Astrocyte of the spinal cord (primary cell): ENCODE measurements around the gene ATP9B.

Source experiments
- DNase-seq: peaks from one replicate; pipeline ENCODE4 v3.0.0; 2011; ENCODE audit warnings: low read depth, low spot score
- H3K4me3 ChIP-seq: 2 replicates; pipeline ENCODE4 v1.5.1; 2011; ENCODE audit warnings: low read depth, mild to moderate bottlenecking, low read length, moderate library complexity
- in situ Hi-C: cut with HindIII; loops from 2 replicates; pipeline ENCODE4 v1.10.0; 2017; ENCODE audit warnings: low sequenced_read_pairs
- TF ChIP-seq, protein P1 (sequence below): IDR thresholded peaks from 2 replicates; pipeline ENCODE4 v1.5.1; 2012; ENCODE audit warnings: low read depth, mild to moderate bottlenecking, low read length, inconsistent platforms

The ATP9B gene

DNA sequence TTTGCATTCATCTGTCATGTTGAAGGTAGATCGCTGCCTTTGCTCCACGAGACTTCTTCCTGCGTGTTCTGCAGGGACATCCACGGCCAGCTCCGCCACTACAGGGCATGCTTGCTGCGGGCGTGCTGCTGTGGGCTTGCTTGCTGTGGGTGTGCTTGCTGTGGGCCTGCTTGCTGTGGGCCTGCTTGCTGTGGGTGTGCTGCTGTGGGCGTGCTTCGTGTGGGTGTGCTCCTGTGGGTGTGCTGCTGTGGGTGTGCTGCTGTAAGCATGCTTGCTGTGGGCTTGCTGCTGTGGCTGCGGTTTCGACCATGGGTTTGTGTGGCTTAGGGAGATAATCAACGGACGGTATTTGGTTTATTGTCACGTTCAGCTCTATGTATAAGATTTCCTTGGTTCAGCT, 165.2 kb downstream of the ATP9B start:
- no peak for DNase-seq
- TF ChIP-seq, protein P1, sequence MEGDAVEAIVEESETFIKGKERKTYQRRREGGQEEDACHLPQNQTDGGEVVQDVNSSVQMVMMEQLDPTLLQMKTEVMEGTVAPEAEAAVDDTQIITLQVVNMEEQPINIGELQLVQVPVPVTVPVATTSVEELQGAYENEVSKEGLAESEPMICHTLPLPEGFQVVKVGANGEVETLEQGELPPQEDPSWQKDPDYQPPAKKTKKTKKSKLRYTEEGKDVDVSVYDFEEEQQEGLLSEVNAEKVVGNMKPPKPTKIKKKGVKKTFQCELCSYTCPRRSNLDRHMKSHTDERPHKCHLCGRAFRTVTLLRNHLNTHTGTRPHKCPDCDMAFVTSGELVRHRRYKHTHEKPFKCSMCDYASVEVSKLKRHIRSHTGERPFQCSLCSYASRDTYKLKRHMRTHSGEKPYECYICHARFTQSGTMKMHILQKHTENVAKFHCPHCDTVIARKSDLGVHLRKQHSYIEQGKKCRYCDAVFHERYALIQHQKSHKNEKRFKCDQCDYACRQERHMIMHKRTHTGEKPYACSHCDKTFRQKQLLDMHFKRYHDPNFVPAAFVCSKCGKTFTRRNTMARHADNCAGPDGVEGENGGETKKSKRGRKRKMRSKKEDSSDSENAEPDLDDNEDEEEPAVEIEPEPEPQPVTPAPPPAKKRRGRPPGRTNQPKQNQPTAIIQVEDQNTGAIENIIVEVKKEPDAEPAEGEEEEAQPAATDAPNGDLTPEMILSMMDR: no peak
- no peak overlapping the region for H3K4me3 ChIP-seq
- in situ Hi-C loops: no loop called here

DNA sequence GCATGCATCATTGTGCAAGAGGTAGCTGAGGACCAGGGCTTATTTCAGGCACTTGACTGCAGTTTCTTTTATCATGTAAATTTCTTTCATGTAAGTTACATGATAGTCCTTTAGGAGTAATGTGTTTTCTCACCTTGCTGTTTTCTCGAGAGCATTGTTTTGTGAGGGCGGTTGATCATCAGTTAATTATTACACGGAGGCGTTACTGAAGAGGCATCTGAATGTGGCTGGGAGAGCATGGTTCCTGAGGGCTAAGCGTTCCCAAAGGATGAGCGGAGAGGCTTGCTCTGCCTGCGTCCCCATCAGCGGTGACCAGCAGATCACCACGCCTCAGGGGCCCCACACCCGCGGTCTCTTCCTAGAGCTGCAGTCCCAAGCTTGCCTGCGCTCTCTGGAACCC, 170.4 kb downstream of the ATP9B start:
- no peak for DNase-seq
- in situ Hi-C loops: no loop called here
- TF ChIP-seq, protein P1: no peak
- H3K4me3 ChIP-seq: no peak overlapping the region

DNA sequence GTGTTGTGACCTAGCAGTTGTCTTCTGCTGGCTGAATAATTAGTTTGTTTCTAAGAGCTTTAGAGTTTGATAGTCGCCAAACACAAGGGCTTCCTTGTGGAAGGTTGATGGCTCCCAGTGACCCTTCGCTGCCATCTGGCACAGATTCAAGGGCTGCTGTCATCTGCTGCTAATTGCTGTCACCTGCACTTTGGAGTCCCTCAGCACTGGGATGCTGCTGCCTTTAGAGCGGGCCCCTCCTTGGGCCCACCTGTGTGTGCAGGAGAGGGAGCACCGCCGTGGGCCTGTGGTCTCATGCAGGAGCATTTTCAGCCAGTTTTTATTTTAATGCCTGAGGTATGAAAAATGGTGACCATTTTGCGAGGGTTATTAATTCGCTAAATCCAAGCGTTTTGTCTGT, 172.6 kb downstream of the ATP9B start:
- in situ Hi-C loops: no loop called here
- no peak overlapping the region for H3K4me3 ChIP-seq
- DNase-seq: no peak
- TF ChIP-seq, protein P1: no peak

DNA sequence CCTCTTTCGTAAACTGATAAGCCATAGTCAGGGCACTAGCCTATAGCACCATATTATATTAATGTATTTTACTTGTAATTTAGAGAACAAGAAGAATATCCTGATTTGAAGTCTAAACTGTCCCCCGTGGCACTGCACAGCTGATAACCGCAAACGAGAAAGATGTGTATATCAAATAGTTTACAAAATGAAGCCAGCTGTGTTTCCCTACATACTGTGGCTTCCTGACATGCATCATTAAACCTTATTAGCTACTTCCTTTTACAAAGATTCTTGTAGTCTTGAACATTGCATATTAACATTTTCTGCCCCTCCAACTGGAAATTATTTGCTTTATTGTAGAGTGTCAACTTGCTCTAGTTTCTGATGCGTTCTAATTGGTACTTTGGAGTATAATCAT, 173.1 kb downstream of the ATP9B start:
- DNase-seq: no peak
- H3K4me3 ChIP-seq: no peak overlapping the region
- in situ Hi-C loops: no loop called here
- TF ChIP-seq, protein P1: no peak

DNA sequence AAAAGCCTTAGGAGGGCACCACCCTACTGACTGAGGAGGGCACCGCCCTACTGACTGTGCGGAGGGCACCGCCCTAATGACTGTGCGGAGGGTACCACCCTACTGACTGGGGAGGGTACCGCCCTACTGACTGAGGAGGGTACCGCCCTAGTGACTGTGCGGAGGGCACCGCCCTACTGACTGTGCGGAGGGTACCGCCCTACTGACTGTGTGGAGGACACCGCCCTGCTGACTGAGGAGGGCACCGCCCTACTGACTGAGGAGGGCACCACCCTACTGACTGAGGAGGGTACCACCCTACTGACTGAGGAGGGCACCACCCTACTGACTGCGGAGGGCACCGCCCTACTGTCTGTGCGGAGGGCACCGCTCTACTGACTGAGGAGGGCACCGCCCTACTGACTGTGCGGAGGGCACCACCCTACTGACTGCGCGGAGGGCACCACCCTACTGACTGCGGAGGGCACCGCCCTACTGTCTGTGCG, 176.4 kb downstream of the ATP9B start:
- H3K4me3 ChIP-seq: no peak overlapping the region
- in situ Hi-C loops: no loop called here
- TF ChIP-seq, protein P1: no peak

DNA sequence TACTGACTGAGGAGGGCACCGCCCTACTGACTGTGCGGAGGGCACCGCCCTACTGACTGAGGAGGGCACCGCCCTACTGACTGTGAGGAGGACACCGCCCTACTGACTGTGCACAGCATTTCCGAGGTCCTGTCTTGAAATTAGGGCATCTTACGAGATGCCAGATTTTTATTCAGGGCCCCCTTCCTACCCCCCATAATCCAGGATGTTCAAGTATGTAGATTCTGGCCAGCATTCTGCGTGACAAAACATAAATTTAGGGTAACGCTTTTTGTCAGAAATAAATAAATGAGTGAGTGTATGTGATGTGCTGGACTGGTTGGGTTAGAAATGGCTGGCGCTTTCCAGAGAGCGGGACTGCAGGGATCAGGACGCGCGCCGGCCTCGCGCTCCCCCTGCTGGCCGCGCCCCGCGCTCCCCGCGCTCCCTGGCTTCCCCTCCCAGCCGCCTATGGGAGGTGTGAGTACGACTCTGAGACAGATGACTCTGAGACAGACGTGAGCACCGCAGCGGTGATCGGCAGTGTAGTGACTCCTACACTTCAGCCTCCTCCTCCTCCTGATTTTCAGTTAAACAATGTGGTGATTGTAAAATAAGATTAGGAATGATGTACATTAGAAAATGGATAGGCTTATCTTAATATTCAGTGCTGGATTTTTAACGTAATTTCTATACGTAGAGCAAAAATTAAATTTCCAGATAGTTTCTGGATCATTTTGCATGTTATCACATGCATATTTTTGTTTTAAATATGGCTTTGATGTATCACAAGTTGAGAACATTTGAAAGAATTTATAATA, 177.3 kb downstream of the ATP9B start:
- in situ Hi-C loops: no loop called here

More for the DNA sequence above, 176.4 kb downstream of the ATP9B start:
- DNase-seq: no peak

More for the DNA sequence above, 177.3 kb downstream of the ATP9B start:
- H3K4me3 ChIP-seq: no peak overlapping the region
- TF ChIP-seq, protein P1: peak; percentile 92
- DNase-seq: peak; percentile 77
